Measurements from ENCODE around the gene CNOT4.

DNA sequence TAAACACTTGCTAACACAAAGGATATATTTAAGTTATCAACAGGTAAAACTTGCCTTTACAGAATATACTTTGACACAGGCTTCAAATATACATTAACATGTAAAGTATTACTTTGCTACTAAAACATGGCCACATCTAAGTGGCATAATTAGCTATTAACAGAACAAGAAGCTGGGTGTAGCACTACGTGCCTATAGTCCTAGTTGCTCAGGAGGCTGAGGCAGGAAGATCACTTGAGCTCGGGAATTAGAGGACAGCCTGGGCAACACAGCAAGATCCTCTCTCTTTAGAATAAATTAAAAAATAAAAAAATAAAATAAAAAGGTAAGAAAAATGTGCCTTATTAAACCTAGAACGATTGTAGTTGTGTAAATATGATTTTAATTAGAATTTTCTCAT is 106.6 kb downstream of the CNOT4 start:
- TF ChIP-seq REST (IDR thresholded peaks at IDR 0.05; ENCODE audit: low read depth), result no peak
- no peak for TF ChIP-seq TEAD4 (IDR thresholded peaks at IDR 0.05)
- TF ChIP-seq RAD21 (IDR thresholded peaks at IDR 0.05; ENCODE audit: low read depth), result no peak
- TF ChIP-seq EP300 (IDR thresholded peaks at IDR 0.05; ENCODE audit: borderline replicate concordance), result no peak
- TF ChIP-seq TAF1 (IDR thresholded peaks at IDR 0.05; ENCODE audit: low read depth), result no peak
- TF ChIP-seq YY1 (IDR thresholded peaks at IDR 0.05; ENCODE audit: low read depth), result no peak
- TF ChIP-seq ZBTB7A (IDR thresholded peaks at IDR 0.05; ENCODE audit: low read depth), result no peak
